ENCODE data around the gene TMEM52.

DNA sequence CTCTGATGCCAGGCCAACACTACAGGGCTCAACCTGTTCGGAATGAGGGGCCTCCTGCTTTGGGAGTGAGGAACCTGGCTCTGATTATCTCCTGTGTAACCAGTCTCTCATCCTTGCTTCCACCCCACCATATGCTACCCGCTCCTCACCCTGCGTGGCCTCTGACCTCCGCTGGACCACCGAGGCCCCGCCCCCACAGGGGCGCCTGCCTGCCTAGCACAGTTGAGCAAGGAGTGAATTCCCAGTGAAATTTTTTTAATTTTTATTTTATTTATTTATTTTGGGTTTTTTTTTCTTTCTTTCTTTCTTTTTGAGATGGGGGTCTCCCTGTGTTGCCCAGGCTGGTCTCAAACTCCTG is 26.3 kb downstream of the TMEM52 start:
- no peak for TF ChIP-seq POLR2AphosphoS5 (IDR thresholded peaks at IDR 0.05; ENCODE audit: low read depth, low read length)
- no peak for TF ChIP-seq POLR2A (IDR thresholded peaks at IDR 0.05; ENCODE audit: low read depth, low read length)
- no peak for TF ChIP-seq TAF1 (IDR thresholded peaks at IDR 0.05; ENCODE audit: borderline replicate concordance, low read depth, low read length)

All from GM12892 (cell line).